GM19395 (cell line): ENCODE measurements around the gene WDR38.

ENCODE experiments used
- ATAC-seq: cut with Tn5 transposase; IDR thresholded peaks from one replicate; pipeline ENCODE4 v1.9.1; 2021; ENCODE audit warnings: mild to moderate bottlenecking, moderate library complexity; ENCODE audit not compliant: unreplicated experiment

The WDR38 gene

GRCh38 chr9:124852829-124853531, at the start of gene WDR38:
TSS of gene WDR38 (plus strand) at chr9:124853460. CDS start at chr9:124853532, 72 bp downstream.
- ATAC-seq: peak; percentile 81

- ATAC-seq: no peak
Observed at GRCh38 chr9:124803911-124804310, 49.3 kb upstream of the WDR38 start.

GRCh38 chr9:124805186-124805585, 48.1 kb upstream of the WDR38 start:
- ATAC-seq: no peak

- ATAC-seq: no peak
Observed at GRCh38 chr9:124808246-124808956, 44.9 kb upstream of the WDR38 start.

GRCh38 chr9:124809211-124809610, 44.0 kb upstream of the WDR38 start:
- no peak for ATAC-seq

- ATAC-seq: no peak
Observed at GRCh38 chr9:124809741-124810500, 43.3 kb upstream of the WDR38 start.

GRCh38 chr9:124810663-124811355, 42.5 kb upstream of the WDR38 start:
- no peak for ATAC-seq

- no peak for ATAC-seq
Observed at GRCh38 chr9:124812441-124812876, 40.8 kb upstream of the WDR38 start.

GRCh38 chr9:124813041-124813440, 40.2 kb upstream of the WDR38 start:
- ATAC-seq: no peak

- ATAC-seq: no peak
Observed at GRCh38 chr9:124813501-124814163, 39.6 kb upstream of the WDR38 start.

GRCh38 chr9:124814164-124814535, 39.1 kb upstream of the WDR38 start:
- no peak for ATAC-seq

- no peak for ATAC-seq
Observed at GRCh38 chr9:124815601-124816000, 37.7 kb upstream of the WDR38 start.

- peak; percentile 50 for ATAC-seq
Observed at GRCh38 chr9:124818431-124819281, 34.6 kb upstream of the WDR38 start.

- ATAC-seq: no peak
Observed at GRCh38 chr9:124820698-124821623, 32.3 kb upstream of the WDR38 start.

- ATAC-seq: no peak
Observed at GRCh38 chr9:124828489-124829333, 24.5 kb upstream of the WDR38 start.

GRCh38 chr9:124829334-124829669, 24.0 kb upstream of the WDR38 start:
- ATAC-seq: no peak

GRCh38 chr9:124830593-124830992, 22.7 kb upstream of the WDR38 start:
- ATAC-seq: no peak
